ENCODE data around the gene ZBTB17. TPM values are rescaled to one million over a fixed set of nuclear protein-coding genes. Genes with fewer than 3 reads are reported as not detected.
"Not testable (repeated sequence)": the region's sequence is repeated elsewhere in the genome, so short reads cannot be mapped to it uniquely, and the experiment has no call there.

Gene ZBTB17
- total and polyA plus RNA-seq, 9 donors: 3.7 to 45.7 (median 29.8) TPM

- intact Hi-C loops (cut with DNase I): no loop called here
- TF ChIP-seq EP300 (IDR thresholded peaks at IDR 0.05) (no peak), CTCF (IDR thresholded peaks at IDR 0.05) (no peak), POLR2A (IDR thresholded peaks at IDR 0.05) (no peak)
Observed at GRCh38 chr1:15908597-15908996, 67.3 kb downstream of the ZBTB17 start.

GRCh38 chr1:15902882-15903281 is 73.0 kb downstream of the ZBTB17 start:
- H3K36me3 ChIP-seq: no peaks in the 10 kb centered on the region
- intact Hi-C loops (cut with DNase I): no loop called here
- H3K4me1 ChIP-seq (ENCODE audit: insufficient read depth): peaks cover 6% of the 10 kb centered on the region
- no peaks in the 10 kb centered on the region for H3K27me3 ChIP-seq
- H3K9me3 ChIP-seq: no peaks in the 10 kb centered on the region
- TF ChIP-seq EP300 (IDR thresholded peaks at IDR 0.05): no peak
- TF ChIP-seq CTCF (IDR thresholded peaks at IDR 0.05): no peak
- TF ChIP-seq POLR2A (IDR thresholded peaks at IDR 0.05): no peak
- H3K27ac ChIP-seq: no peak overlapping the region
- H3K4me3 ChIP-seq: no peak overlapping the region
- 78 to 91% (median 86%) methylated on average over 3 of the region's 3 CpGs for WGBS, 3 donors
- DNase-seq: no peak

More at GRCh38 chr1:15908597-15908996, 67.3 kb downstream of the ZBTB17 start:
- no peak for DNase-seq
- Histone ChIP-seq H3K27ac (no peak overlapping the region), H3K36me3 (peaks cover 2% of the 10 kb centered on the region), H3K4me3 (no peak overlapping the region), H3K27me3 (no peaks in the 10 kb centered on the region), H3K9me3 (no peaks in the 10 kb centered on the region), H3K4me1 (ENCODE audit: insufficient read depth) (peaks cover 2% of the 10 kb centered on the region)
- WGBS, 3 donors: 97 to 98% (median 97%) methylated on average over 4 of the region's 4 CpGs

- intact Hi-C loops (cut with DNase I): no loop called here
- Histone ChIP-seq H3K4me1 (ENCODE audit: insufficient read depth) (peaks cover 5% of the 10 kb centered on the region), H3K27ac (no peak overlapping the region), H3K36me3 (no peaks in the 10 kb centered on the region), H3K27me3 (no peaks in the 10 kb centered on the region), H3K4me3 (no peak overlapping the region), H3K9me3 (no peaks in the 10 kb centered on the region)
- TF ChIP-seq EP300 (IDR thresholded peaks at IDR 0.05) (no peak), CTCF (IDR thresholded peaks at IDR 0.05) (no peak), POLR2A (IDR thresholded peaks at IDR 0.05) (no peak)
- 63 to 76% (median 76%) methylated on average over 8 of the region's 8 CpGs for WGBS, 3 donors
- DNase-seq: no peak
Observed at GRCh38 chr1:15900662-15901279, 75.1 kb downstream of the ZBTB17 start.

- WGBS, 3 donors: 93 to 95% (median 95%) methylated on average over 9 of the region's 9 CpGs
- H3K27me3 ChIP-seq: no peaks in the 10 kb centered on the region
- no peak overlapping the region for H3K4me3 ChIP-seq
- H3K4me1 ChIP-seq (ENCODE audit: insufficient read depth): peaks cover 9% of the 10 kb centered on the region
- H3K9me3 ChIP-seq: no peaks in the 10 kb centered on the region
- no peak overlapping the region for H3K27ac ChIP-seq
- intact Hi-C loops (cut with DNase I): no loop called here
- DNase-seq: no peak
- no peak for TF ChIP-seq EP300 (IDR thresholded peaks at IDR 0.05)
- no peak for TF ChIP-seq POLR2A (IDR thresholded peaks at IDR 0.05)
- no peak for TF ChIP-seq CTCF (IDR thresholded peaks at IDR 0.05)
- H3K36me3 ChIP-seq: no peaks in the 10 kb centered on the region
Observed at GRCh38 chr1:15899266-15899665, 76.6 kb downstream of the ZBTB17 start.

- H3K9me3 ChIP-seq; intact Hi-C loops (cut with DNase I); H3K4me3 ChIP-seq; H3K36me3 ChIP-seq; DNase-seq; H3K27ac ChIP-seq; H3K27me3 ChIP-seq: not testable (repeated sequence)
- peaks cover 11% of the 10 kb centered on the region for H3K4me1 ChIP-seq (ENCODE audit: insufficient read depth)
- 93 to 96% (median 94%) methylated on average over 20 of the region's 20 CpGs for WGBS, 3 donors
Observed at GRCh38 chr1:15896841-15897610, 78.9 kb downstream of the ZBTB17 start.
